ENCODE results near the gene ING4.

The ING4 gene

GRCh38 chr12:6626654-6627283, 36.1 kb downstream of the ING4 start:
- Histone ChIP-seq H3K36me3 (ENCODE audit: insufficient read depth, low read length) (no peaks in the 10 kb centered on the region), H3K79me2 (ENCODE audit: insufficient read depth, low read length) (peaks cover 40% of the 10 kb centered on the region), H3K4me2 (ENCODE audit: low read depth, low read length, poor library complexity, severe bottlenecking) (peak overlapping the region; percentile 53), H3K9ac (ENCODE audit: low read depth, low read length, poor library complexity, severe bottlenecking) (peak overlapping the region; percentile 24), H3F3A (ENCODE audit: low read depth) (no peaks in the 10 kb centered on the region), H2AFZ (ENCODE audit: low read length) (no peak overlapping the region), H4K20me1 (ENCODE audit: insufficient read depth, low read length, poor library complexity, severe bottlenecking) (no peaks in the 10 kb centered on the region), H3K4me3 (ENCODE audit: low read length, poor library complexity, severe bottlenecking) (peak overlapping the region; percentile 20), H3K9me3 (ENCODE audit: insufficient read depth, low read depth, low read length) (no peaks in the 10 kb centered on the region), H3K9me2 (replicated peaks; ENCODE audit: low read depth, low read length) (no peaks in the 10 kb centered on the region), H3K4me1 (ENCODE audit: insufficient read depth, low read length, poor library complexity, severe bottlenecking) (peaks cover 28% of the 10 kb centered on the region), H3K27me3 (ENCODE audit: insufficient read depth, low read length, poor library complexity, severe bottlenecking) (no peaks in the 10 kb centered on the region)
- TF ChIP-seq EZH2phosphoT487 (IDR thresholded peaks at IDR 0.05; ENCODE audit: borderline replicate concordance) = no peak
- TF ChIP-seq, protein P1, sequence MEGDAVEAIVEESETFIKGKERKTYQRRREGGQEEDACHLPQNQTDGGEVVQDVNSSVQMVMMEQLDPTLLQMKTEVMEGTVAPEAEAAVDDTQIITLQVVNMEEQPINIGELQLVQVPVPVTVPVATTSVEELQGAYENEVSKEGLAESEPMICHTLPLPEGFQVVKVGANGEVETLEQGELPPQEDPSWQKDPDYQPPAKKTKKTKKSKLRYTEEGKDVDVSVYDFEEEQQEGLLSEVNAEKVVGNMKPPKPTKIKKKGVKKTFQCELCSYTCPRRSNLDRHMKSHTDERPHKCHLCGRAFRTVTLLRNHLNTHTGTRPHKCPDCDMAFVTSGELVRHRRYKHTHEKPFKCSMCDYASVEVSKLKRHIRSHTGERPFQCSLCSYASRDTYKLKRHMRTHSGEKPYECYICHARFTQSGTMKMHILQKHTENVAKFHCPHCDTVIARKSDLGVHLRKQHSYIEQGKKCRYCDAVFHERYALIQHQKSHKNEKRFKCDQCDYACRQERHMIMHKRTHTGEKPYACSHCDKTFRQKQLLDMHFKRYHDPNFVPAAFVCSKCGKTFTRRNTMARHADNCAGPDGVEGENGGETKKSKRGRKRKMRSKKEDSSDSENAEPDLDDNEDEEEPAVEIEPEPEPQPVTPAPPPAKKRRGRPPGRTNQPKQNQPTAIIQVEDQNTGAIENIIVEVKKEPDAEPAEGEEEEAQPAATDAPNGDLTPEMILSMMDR (conservative IDR thresholded peaks at IDR 0.05; ENCODE audit: low read length) = no peak

DNA sequence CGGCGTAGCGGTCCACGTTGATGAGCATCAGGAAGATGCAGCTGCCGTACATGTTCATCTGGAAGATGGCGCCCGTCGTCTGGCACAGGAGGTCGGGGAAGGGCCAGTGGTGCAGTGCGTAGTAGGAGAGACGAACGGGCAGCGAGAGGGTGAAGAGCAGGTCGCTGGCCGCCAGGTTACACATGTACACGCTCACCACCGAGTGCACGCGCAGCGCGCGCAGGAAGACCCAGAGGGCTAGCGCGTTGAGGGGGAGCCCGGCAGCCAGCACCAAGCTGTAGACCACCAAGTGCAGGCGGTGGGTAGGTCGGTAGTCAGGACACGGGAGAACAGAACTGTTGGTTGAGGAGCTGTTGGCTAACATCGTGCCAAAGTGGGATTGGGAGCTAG, 42.0 kb downstream of the ING4 start:
- peaks cover 25% of the 10 kb centered on the region; the same call in 1 of the 2 replicates for H3K36me3 ChIP-seq (ENCODE audit: insufficient read depth, low read length)
- no peak overlapping the region for H3K9ac ChIP-seq (ENCODE audit: low read depth, low read length, poor library complexity, severe bottlenecking)
- peaks cover 8% of the 10 kb centered on the region for H3F3A ChIP-seq (ENCODE audit: low read depth)
- TF ChIP-seq, protein P1 (conservative IDR thresholded peaks at IDR 0.05; ENCODE audit: low read length) = no peak
- TF ChIP-seq EZH2phosphoT487 (IDR thresholded peaks at IDR 0.05; ENCODE audit: borderline replicate concordance) = no peak
- no peaks in the 10 kb centered on the region for H3K9me2 ChIP-seq (replicated peaks; ENCODE audit: low read depth, low read length)
- no peak overlapping the region for H3K4me2 ChIP-seq (ENCODE audit: low read depth, low read length, poor library complexity, severe bottlenecking)
- no peaks in the 10 kb centered on the region for H4K20me1 ChIP-seq (ENCODE audit: insufficient read depth, low read length, poor library complexity, severe bottlenecking)
- no peaks in the 10 kb centered on the region for H3K9me3 ChIP-seq (ENCODE audit: insufficient read depth, low read depth, low read length)
- no peak overlapping the region for H2AFZ ChIP-seq (ENCODE audit: low read length)
- H3K4me3 ChIP-seq (ENCODE audit: low read length, poor library complexity, severe bottlenecking) = no peak overlapping the region
- H3K27me3 ChIP-seq (ENCODE audit: insufficient read depth, low read length, poor library complexity, severe bottlenecking) = no peaks in the 10 kb centered on the region
- peaks cover 15% of the 10 kb centered on the region; the same call in 1 of the 2 replicates for H3K79me2 ChIP-seq (ENCODE audit: insufficient read depth, low read length)
- H3K4me1 ChIP-seq (ENCODE audit: insufficient read depth, low read length, poor library complexity, severe bottlenecking) = peaks cover under 1% of the 10 kb centered on the region

- H2AFZ ChIP-seq (ENCODE audit: low read length) = no peak overlapping the region
- H3K4me2 ChIP-seq (ENCODE audit: low read depth, low read length, poor library complexity, severe bottlenecking) = no peak overlapping the region
- TF ChIP-seq, protein P1 (conservative IDR thresholded peaks at IDR 0.05; ENCODE audit: low read length) = 0 out of 2 replicates have a peak, but pooled peaks have one; percentile 7
- no peak for TF ChIP-seq EZH2phosphoT487 (IDR thresholded peaks at IDR 0.05; ENCODE audit: borderline replicate concordance)
These were observed 42.6 kb downstream of the ING4 start for GRCh38 chr12:6620137-6620884.

More at GRCh38 chr12:6620137-6620884, 42.6 kb downstream of the ING4 start:
- H3K9ac ChIP-seq (ENCODE audit: low read depth, low read length, poor library complexity, severe bottlenecking) = no peak overlapping the region
- H3K4me3 ChIP-seq (ENCODE audit: low read length, poor library complexity, severe bottlenecking) = no peak overlapping the region
- peaks cover 4% of the 10 kb centered on the region for H3K4me1 ChIP-seq (ENCODE audit: insufficient read depth, low read length, poor library complexity, severe bottlenecking)
- H3K27me3 ChIP-seq (ENCODE audit: insufficient read depth, low read length, poor library complexity, severe bottlenecking) = no peaks in the 10 kb centered on the region
- H3K9me3 ChIP-seq (ENCODE audit: insufficient read depth, low read depth, low read length) = no peaks in the 10 kb centered on the region
- H3F3A ChIP-seq (ENCODE audit: low read depth) = peaks cover 11% of the 10 kb centered on the region
- H3K9me2 ChIP-seq (replicated peaks; ENCODE audit: low read depth, low read length) = no peaks in the 10 kb centered on the region
- peaks cover 11% of the 10 kb centered on the region; the same call in 1 of the 2 replicates for H3K79me2 ChIP-seq (ENCODE audit: insufficient read depth, low read length)
- H4K20me1 ChIP-seq (ENCODE audit: insufficient read depth, low read length, poor library complexity, severe bottlenecking) = no peaks in the 10 kb centered on the region
- peaks cover 25% of the 10 kb centered on the region; the same call in 1 of the 2 replicates for H3K36me3 ChIP-seq (ENCODE audit: insufficient read depth, low read length)

Measured in Loucy (cell line).